Measurements from ENCODE around the gene CD1B.
"Not testable (repeated sequence)": the region's sequence is repeated elsewhere in the genome, so short reads cannot be mapped to it uniquely, and the experiment has no call there.

The CD1B gene

DNA sequence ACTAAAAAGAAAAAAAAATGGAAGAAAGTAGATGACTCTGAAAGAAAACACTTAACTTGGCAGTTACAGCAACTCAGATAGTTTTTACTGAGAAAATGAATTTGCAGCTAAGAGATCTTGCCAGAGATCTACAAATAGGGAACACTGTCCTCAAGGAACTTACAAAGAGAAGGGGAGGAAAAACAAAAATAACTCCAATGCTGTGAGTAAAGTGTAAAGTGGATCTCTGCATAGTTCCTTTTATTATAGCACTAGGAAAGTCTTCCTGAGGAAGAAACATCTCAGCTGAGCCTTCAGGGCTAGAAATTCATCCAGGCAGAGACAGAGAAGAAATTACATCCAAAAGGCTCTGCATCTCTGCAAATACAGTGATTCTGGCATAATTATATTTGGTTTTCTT lies 3.9 kb downstream of the CD1B start:
- DNase-seq: no peak

DNA sequence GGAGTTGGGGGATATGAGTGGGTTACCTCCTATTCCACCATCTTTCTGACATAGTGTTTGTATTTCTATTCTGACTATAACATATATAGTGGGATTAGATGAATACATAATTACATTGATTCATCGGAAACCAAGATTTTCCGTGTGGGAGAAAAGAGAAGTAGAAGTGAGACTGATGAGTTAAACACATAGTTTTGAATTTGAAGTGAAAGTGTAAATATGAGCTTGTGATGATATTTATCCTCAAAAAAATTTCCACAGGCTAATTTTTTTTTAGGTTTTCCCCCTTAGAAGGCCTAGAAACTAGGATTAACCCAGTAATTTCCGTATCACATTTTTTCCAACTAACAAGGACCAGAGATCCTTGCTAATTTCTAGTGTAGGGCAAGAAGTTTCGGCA lies 6.9 kb downstream of the CD1B start:
- DNase-seq: no peak

GRCh38 chr1:158323866-158324265 lies 7.5 kb downstream of the CD1B start:
- no peak for DNase-seq

GRCh38 chr1:158311066-158311465 lies 20.3 kb downstream of the CD1B start:
- no peak for DNase-seq

- DNase-seq: no peak
Measured at GRCh38 chr1:158310623-158311022, 20.7 kb downstream of the CD1B start.

DNA sequence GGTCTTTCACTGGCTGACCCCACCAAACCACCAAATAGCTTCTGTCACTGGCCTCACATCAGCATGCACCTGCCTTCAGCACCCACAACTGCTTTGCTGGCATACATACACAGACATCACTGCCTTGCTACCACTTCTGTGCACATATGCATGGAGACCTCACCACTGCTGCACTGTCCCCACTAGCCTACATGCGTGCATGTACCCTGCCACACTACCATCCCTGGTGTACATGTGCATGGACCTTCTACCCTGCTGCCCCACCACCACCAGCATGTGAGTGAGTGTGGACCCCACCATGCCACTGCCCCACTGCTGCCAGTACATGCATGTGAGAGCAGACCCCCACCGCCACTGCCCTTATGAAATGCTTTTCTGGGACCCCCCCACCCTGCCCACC lies 35.5 kb downstream of the CD1B start:
- no peak for DNase-seq

DNA sequence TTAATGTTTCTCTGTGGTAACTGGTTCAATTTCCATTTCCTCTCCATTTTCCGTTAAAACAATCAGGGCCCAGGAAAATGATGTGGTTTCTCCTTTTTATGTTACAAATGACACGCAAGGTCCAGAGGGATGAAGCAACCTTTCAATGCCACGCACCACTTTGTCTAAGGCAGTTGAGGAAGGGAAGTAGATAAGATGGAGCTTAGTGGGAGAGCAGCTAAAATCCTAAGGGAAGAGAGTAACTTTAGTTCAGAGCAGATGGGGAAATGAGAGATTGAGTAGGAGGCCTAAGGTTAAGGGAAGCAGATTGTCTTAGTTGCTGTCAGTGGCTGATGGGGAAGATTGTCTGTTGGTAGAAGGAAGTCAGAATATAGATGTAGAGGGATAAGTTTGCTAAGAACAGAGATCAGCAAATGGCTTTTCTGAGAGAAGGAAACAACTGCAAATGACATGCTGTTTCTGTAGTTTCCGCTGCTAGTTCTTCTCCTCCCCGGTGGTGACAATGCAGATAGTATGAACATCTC lies 40.9 kb downstream of the CD1B start:
- DNase-seq: peak; percentile 56

DNA sequence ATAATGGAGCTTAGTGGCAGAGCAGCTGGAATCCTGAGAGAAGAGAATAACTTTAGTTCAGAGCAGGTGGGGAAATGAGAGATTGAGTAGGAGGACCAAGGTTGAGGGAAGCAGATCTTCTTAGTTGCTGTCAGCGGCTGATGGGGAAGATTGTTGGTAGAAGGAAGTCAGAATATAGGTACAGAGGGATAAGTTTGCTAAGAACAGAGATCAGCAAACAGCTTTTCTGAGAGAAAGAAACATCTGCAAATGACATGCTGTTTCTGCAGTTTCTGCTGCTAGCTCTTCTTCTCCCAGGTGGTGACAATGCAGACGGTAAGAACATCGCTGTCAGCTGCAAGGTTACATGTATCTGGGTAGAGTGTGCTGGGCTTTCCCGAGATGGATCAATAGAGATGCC lies 41.5 kb downstream of the CD1B start, which contains the start of gene CD1C:
Gene CD1C (plus strand): TSS at position 113 of the 400 bp plus-strand sequence. CDS start 142 bp downstream, at position 255.
- no peak for DNase-seq

GRCh38 chr1:158286941-158287346 lies 44.4 kb downstream of the CD1B start:
- DNase-seq: no peak

DNA sequence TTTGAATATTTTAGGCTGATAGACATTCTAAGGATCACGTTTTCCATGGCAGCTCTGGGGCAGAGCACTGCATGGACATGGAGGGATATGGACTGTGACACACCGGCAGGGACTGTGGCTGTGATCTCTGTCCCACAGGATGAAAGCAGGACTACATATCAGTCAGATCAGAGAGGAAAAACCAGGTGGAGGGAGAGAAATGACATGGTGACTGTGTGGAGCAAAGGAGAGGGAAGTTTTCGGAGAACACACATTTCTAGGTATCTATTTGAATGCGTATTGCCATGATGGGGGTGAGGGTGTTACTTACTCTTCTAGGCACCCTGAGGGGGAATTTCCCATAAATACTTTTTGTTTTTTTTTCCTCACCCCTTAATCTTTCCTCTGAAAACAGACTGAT lies 44.8 kb downstream of the CD1B start:
- no peak for DNase-seq

DNA sequence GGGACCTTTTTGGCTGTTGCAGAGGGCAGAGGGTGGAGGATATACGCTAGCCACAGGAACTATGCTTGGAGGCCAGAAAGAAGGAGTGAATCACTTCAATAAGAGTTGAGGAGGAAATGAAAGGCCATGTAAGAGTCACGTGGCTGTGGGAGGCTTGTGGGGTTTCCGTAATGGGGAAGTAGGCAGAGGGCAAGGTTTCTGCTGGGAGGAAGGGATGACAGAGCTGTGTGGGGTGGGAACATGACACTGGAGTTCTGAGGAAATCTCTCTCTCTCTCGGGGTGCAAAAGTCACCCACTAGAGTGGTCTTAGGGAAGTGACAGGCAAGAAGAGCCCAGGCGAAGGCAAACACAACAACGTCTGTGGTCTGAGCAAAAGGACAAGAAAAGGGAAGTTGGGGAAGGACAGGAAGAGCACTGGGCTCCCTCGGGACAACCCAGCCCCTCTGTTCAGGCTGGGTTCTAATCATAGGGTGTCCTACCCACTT lies 45.5 kb downstream of the CD1B start:
- DNase-seq: peak; percentile 61

- DNase-seq: no peak
Measured at GRCh38 chr1:158283965-158284364, 47.4 kb downstream of the CD1B start.

GRCh38 chr1:158282421-158282820 lies 48.9 kb downstream of the CD1B start:
- not testable (repeated sequence) for DNase-seq
